ENCODE data around the gene UBE2R2. TPM values are rescaled to one million over a fixed set of nuclear protein-coding genes. Genes with fewer than 3 reads are reported as not detected.
"Not testable (repeated sequence)": the region's sequence is repeated elsewhere in the genome, so short reads cannot be mapped to it uniquely, and the experiment has no call there.

Gene UBE2R2
- total and polyA plus RNA-seq, 8 donors, result 13.3 to 44.8 (median 34.6) TPM

GRCh38 chr9:33959725-33960124, 142.8 kb downstream of the UBE2R2 start:
- no peak for DNase-seq
- 34 to 39% methylated on average over 2 of the region's 2 CpGs for WGBS, 2 donors
- peak in 1 of 4 donors; percentile 43 for ATAC-seq
- Histone ChIP-seq H3K36me3 (no peaks in the 10 kb centered on the region), H3K27ac (no peak overlapping the region), H3K4me1 (peaks cover 0 to 2% (median 0%) of the 10 kb centered on the region in 3 donors), H3K27me3 (no peaks in the 10 kb centered on the region), H3K9me3 (no peaks in the 10 kb centered on the region), H3K4me3 (no peak overlapping the region)
- FAIRE-seq, result no peak
- intact Hi-C loops (cut with DNase I), result no loop called here
- TF ChIP-seq CTCF (IDR thresholded peaks at IDR 0.05), result no peak

GRCh38 chr9:33962468-33962867, 145.5 kb downstream of the UBE2R2 start:
- H3K27me3 ChIP-seq; DNase-seq; H3K4me3 ChIP-seq; H3K27ac ChIP-seq; FAIRE-seq; intact Hi-C loops (cut with DNase I); H3K36me3 ChIP-seq; H3K4me1 ChIP-seq; H3K9me3 ChIP-seq; ATAC-seq: not testable (repeated sequence)
- 93 to 98% methylated on average over 7 of the region's 7 CpGs for WGBS, 2 donors

GRCh38 chr9:33964086-33964768, 147.3 kb downstream of the UBE2R2 start:
- Histone ChIP-seq H3K36me3 (no peaks in the 10 kb centered on the region), H3K4me3 (no peak overlapping the region), H3K4me1 (peaks cover 0 to 8% (median 0%) of the 10 kb centered on the region in 3 donors), H3K9me3 (no peaks in the 10 kb centered on the region), H3K27ac (no peak overlapping the region), H3K27me3 (no peaks in the 10 kb centered on the region)
- DNase-seq (no peak), ATAC-seq (no peak), FAIRE-seq (no peak)
- intact Hi-C loops (cut with DNase I), result no loop called here
- 88 to 93% methylated on average over 2 of the region's 2 CpGs for WGBS, 2 donors
- no peak for TF ChIP-seq CTCF (IDR thresholded peaks at IDR 0.05)

Other genes starting within 250 kb of the UBE2R2 start
- 1,000 to 10,000 TPM in 3 of 6 donors, 100 to 1,000 TPM in 3; 341 to 5,218 (median 1,762) TPM for gene PRSS3, start 21.6 kb upstream of the UBE2R2 start, total RNA-seq
- gene PRSS3, start 21.6 kb upstream of the UBE2R2 start, polyA plus RNA-seq, result 1,000 to 10,000 TPM in 1 of 2 donors, 100 to 1,000 TPM in 1; 986 to 1,801 TPM
- gene UBAP2, start 231.7 kb downstream of the UBE2R2 start, total RNA-seq, result 10 to 100 TPM; 12.4 to 22.8 (median 15.1) TPM
- 10 to 100 TPM; 10.3 to 11.8 TPM for gene UBAP2, start 231.7 kb downstream of the UBE2R2 start, polyA plus RNA-seq